ENCODE measurements around the gene ASTN2.

The ASTN2 gene

GRCh38 chr9:116447934-116448333 is 966.9 kb downstream of the ASTN2 start:
- no peak for DNase-seq

DNA sequence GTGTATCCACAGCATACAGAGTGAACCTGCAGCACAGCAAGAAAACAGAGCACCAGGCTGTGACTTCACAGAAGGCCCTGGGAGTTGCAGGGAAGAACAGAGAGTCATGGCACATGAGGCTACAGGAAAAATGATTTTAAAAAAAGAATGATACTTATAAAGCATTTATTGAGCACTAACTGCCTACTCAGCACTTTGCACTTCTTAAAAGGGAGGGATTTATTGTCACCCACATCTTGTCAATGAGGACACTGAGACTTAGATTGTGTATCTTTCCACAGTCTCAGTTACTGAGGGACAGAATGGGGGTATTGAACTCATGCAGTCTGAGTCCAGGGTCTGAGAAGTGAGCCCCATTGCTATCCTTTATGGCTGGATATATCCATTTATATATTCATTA is 972.3 kb downstream of the ASTN2 start:
- DNase-seq = no peak

- no peak for DNase-seq
Measured at GRCh38 chr9:116437411-116438370, 977.2 kb downstream of the ASTN2 start.

DNA sequence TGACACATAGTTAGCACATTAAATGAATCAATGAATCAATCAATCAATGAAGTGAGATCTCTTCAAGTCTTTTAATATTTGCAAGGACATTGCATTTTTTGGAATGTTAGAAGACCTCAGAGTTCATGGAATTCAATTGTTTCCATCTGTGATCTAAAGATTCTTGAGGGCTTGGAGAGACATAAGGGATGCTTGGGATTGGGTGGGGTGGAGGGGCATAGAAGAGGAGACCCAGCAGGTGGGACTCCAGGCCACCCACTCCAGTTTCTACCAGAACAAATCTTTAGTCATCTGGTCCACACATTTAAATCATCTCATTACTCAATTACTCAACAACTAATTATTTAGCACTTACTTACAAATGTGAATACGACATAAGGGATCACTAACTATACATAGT is 978.7 kb downstream of the ASTN2 start:
- DNase-seq = no peak

DNA sequence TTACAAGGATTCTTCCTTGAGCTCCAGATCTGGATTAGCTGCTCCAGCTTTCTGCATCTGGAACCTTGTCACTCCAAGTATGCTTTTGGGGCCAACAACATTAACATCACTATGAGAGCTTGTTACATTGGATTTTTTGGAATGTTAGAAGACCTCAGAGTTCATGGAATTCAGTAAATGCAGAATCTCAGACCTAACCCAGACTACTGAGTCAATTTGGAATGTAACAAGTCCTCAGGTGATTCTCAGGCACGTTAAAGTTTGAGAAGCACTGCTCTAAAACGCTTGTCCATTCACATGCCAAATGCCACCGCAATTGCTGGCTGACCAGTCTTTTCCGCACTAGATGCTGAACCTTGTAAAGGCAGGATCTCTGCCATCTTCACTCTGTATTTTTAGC is 979.2 kb downstream of the ASTN2 start:
- no peak for DNase-seq

GRCh38 chr9:116434314-116434713 is 980.5 kb downstream of the ASTN2 start:
- no peak for DNase-seq

DNA sequence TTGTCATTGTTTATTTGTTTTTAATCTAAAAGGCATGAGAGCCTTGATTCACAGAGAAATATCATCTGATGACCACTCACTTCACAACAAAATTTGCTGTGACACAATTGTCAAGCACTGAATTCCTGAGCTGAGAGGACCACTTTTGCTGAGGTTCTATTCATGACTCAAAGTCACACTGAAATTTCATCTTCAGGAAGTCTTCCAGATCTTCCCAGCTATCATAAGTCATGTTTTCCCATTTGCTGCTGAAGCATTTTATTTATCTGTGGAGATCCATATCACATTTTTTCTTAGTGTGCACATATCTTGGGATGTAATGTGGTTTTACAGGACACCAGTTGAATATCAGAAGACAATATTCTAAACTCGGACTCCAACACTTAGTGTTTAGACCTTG is 982.8 kb downstream of the ASTN2 start:
- no peak for DNase-seq

DNA sequence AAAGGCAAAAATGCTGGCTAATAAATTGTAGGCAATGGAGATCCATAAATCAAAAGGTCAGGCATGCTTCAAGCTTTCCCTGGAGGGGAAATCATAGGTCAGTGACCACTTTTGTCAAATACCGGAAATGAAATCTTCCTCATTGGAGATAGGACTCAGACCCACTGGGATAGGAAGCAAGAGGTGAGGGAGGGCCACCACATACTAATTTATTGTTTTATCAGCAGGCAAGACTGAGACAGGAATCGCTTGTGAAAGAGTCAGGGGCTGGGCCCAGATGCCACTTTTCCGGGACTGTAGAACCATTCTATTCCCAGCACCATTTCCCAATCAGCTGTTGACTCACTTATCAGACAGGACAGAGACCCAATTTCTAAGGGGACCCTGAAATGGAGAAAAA is 984.0 kb downstream of the ASTN2 start:
- no peak for DNase-seq

DNA sequence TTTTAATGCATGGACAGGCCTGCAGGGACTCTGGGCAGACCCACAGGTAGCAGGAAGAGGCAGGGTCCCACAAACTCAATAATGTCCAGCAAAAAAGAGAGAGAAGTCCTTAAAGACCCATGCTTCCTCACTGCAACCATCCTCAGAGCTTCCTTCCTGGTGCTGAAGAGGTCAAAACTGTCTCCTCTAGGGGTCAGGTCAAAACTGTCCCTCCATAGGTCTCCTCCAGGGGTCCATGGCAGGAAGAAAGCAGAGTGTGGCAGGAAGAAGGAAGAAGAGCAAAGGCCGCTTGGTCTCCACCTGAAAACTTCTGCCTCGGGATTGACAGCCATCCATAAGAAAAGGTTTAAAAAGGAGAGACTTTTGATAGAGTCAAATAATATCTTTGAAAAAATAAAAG is 989.6 kb downstream of the ASTN2 start:
- DNase-seq = no peak

- DNase-seq = no peak
Measured at GRCh38 chr9:116423149-116423548, 991.7 kb downstream of the ASTN2 start.

- no peak for DNase-seq
Measured at GRCh38 chr9:116422119-116422979, 992.5 kb downstream of the ASTN2 start.

- no peak for DNase-seq
Measured at GRCh38 chr9:116420993-116421538, 993.8 kb downstream of the ASTN2 start.

GRCh38 chr9:116419181-116419580 is 995.7 kb downstream of the ASTN2 start:
- no peak for DNase-seq

DNA sequence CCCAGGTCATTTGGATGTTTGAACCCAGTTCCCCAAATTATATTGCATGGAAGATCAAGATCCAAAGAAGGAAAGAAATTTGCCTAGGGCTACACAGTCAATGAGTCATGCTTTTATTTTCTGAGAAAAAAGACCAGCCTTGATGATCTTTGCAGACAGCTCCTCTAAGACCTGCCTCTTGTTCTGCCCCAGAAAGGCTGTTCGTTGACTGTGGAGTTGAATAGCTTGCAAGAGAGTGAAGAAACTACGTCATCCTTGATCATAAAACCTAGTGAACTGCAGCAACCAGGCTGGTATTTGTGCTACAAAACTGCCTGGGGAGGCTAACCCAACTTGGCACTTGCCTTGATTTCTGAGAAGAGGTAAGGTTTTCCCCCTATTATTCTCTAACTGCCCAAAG is 997.4 kb downstream of the ASTN2 start:
- DNase-seq = no peak

- DNase-seq = no peak
Measured at GRCh38 chr9:116416421-116416820, 998.4 kb downstream of the ASTN2 start.

DNA sequence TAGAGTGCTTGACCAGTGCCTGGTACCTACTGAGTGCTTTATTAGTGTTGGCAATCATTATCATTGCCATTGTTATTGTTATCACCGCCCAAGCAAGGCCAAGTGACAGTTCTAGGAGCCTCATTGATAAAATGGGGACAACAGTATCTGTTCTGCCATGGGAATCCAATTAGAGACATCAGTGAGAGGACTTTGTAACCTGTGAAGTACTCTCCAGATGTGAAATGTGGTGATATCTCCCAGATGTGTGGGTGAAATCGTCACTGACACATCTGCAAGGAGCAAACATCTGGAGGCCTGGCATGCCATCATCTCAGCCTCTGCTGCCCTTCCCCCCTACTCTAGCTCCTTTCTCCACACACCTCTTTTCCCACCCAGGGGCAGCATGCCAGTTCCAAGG is 1000.5 kb downstream of the ASTN2 start:
- no peak for DNase-seq

GRCh38 chr9:116411506-116411905 is 1003.4 kb downstream of the ASTN2 start:
- DNase-seq = no peak

DNA sequence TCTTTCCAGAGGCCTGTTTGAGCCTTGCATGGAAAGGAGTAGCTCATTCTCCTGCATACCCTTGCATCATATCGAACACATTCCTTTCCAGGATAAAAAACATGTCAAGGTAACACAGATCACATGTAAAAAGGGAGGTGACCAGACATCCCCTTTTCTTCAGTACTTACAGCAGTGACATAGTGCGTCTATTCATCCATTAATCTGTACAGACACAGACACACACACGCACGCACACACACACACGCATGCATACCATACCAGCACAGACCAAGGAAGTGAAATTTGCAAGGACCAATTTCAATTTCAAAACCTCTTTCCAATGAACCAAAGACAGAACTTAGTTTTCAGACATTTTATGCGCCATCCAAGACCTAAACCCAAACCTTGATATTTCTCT is 1005.2 kb downstream of the ASTN2 start:
- DNase-seq = no peak

DNA sequence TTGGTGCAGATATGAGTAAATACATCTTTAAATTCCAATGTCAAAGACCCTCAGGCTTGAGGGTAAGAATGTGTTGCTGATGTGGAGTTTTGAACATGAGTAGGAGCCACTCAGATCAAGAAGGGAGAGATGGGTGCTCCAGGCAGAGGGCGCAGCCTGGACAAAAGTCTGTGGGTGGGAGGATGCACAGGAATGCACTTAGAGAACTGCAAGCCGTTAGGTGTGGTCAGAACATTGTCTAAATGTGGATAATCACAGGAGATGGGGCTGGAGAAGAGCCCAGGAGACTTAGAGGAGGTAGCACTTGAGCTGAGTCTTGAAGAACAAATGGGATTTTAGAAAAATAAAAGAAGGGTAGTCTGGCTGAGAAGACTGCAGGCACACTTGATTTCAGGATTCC is 1005.7 kb downstream of the ASTN2 start:
- DNase-seq = no peak

DNA sequence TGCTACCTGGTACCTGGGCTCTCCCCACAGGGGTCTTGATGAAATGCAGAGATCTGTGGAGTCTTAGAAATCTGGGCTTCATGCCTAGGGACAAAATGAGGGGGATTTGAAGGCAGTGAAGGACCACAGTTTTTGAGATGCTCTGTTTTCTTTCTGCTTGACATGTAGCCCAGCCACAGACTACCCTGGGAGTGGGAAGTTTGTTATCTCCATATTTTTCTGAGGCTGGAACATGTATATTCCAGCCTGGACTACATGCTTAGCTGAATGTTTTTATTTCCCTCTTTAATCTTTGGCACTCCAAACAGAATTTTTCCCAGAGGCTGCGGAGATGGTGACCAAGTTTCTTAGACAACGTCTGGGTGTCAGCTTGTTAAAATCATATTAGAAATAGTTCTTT is 1008.4 kb downstream of the ASTN2 start:
- no peak for DNase-seq

DNA sequence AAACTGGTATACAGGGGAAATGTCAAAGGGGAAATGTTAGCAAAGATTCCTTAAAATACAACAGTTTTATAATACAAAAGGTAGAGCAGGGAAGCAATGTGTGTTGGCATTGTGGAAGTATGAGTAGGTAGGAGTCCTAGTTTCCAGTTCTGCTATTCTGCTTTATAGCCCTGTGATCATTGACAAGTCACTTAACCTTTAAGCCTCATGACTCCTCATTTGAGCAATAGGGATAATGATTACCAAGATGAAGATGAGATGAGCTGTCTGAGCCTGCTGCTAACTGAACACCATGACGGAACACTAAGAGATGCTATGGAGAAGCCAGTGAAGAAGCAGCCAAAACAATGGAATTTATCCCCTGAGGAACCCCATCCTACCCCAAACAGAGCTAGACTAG is 1009.5 kb downstream of the ASTN2 start:
- no peak for DNase-seq

- DNase-seq = no peak
Measured at GRCh38 chr9:116404228-116404627, 1010.6 kb downstream of the ASTN2 start.

DNA sequence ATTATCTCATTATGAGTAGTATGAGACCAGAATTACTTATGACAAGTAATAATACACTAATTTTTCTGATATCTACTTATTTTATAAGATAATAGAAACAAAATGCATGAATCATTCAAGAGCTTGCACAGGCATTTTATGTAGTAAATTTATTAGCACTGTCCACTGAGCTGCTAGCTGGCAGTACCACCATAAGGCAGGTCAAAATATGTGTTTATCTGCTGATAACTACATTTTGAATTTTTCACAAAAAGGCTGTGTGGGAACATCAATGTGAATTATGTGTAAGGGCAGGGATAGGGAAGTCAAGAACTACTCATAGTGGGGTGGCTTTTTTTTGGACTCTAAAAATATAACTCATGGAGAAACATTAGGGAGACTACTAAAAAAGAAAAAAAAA is 1011.7 kb downstream of the ASTN2 start:
- no peak for DNase-seq

GRCh38 chr9:116395699-116396037 is 1019.2 kb downstream of the ASTN2 start:
- no peak for DNase-seq

All from T-helper 2 cell (primary cell).